Astrocyte (in vitro differentiated cells and primary cell): ENCODE data around the gene KIF1B.

Source experiments
- EZH2 ChIP-seq: IDR thresholded peaks from 2 replicates; pipeline ENCODE4 v1.6.1; 2012; ENCODE audit warnings: mild to moderate bottlenecking, low read length, inconsistent platforms; ENCODE audit not compliant: insufficient read depth
- TF ChIP-seq, protein P1 (sequence below): IDR thresholded peaks from 2 replicates; pipeline ENCODE4 v1.5.1; 2011; ENCODE audit warnings: low read depth, mild to moderate bottlenecking, inconsistent platforms, low read length, moderate library complexity; ENCODE audit not compliant: insufficient read depth

- TF ChIP-seq, protein P1, sequence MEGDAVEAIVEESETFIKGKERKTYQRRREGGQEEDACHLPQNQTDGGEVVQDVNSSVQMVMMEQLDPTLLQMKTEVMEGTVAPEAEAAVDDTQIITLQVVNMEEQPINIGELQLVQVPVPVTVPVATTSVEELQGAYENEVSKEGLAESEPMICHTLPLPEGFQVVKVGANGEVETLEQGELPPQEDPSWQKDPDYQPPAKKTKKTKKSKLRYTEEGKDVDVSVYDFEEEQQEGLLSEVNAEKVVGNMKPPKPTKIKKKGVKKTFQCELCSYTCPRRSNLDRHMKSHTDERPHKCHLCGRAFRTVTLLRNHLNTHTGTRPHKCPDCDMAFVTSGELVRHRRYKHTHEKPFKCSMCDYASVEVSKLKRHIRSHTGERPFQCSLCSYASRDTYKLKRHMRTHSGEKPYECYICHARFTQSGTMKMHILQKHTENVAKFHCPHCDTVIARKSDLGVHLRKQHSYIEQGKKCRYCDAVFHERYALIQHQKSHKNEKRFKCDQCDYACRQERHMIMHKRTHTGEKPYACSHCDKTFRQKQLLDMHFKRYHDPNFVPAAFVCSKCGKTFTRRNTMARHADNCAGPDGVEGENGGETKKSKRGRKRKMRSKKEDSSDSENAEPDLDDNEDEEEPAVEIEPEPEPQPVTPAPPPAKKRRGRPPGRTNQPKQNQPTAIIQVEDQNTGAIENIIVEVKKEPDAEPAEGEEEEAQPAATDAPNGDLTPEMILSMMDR, result no peak
- no peak for TF ChIP-seq EZH2
Observed at GRCh38 chr1:10267921-10268320, 57.6 kb downstream of the KIF1B start.
